Brain pericyte (primary cell): ENCODE measurements around the gene SNRNP27.
"Not testable (repeated sequence)": the region's sequence is repeated elsewhere in the genome, so short reads cannot be mapped to it uniquely, and the experiment has no call there.

Experiments
- DNase-seq: peaks from one replicate; pipeline ENCODE4 v3.0.0-alpha.2; 2012; ENCODE audit warnings: low read depth, low spot score

SNRNP27 gene, protein sequence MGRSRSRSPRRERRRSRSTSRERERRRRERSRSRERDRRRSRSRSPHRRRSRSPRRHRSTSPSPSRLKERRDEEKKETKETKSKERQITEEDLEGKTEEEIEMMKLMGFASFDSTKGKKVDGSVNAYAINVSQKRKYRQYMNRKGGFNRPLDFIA

DNA sequence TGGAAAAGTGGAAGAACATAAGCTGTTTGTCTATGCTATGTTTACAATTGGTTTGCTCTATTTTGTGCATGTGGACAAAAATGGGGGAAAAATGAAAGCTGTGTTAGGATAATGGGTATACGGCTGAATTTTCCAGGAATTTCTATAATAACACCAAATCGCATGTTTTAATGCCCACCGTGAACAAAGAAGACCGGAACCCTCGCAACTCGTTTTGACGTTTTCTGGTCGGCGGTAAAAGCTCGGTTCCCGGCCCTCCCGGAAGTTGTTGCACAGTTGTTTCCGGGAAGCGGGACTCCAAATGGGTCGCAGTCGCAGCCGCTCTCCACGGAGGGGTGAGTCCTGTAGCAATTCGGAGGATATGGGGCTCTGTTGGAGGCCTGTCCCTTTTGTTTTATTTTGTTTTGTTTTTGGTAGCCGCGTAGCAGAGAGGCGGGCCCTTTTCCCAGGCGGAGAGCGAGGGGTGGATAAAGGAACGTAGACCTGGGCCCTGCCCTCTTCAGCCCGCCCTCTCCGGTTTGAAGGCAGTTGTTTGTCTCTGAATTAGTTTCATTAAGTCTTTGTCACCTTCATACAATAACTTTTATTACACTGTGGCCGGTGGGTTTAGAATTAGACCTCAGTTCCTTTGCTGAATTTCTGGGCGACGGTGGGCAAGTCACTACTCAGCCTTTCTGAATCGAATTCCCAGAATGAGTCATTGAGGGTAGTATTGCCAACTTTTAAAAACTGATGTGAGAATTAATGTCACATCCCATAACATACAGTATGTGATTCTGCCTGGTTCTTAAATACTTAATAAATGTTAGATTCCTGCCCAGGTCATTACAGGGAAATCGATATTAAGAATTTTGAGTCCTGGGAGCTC, at the start of gene SNRNP27:
TSS of gene SNRNP27 (plus strand) at position 273 of the 868 bp plus-strand sequence. CDS start at position 302, 29 bp downstream.
- peak; percentile 38 for DNase-seq

DNA sequence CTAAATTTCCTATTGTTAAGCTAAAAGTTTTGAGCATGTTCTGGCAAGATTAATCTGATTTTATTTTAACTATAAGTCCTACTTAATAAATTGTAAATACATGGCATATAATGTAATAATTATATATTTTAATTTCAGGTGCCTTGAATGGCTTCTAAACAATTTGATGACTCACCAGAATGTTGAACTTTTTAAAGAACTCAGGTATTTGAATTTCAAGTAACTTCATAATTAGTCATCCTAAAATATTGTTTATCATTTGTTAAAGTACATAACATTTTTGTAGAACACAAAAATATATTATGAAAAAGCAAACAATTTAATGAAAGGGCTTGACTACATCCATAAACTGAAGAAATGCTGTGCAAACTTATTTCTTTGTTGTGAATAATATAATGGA, 49.8 kb upstream of the SNRNP27 start:
- DNase-seq, result no peak

DNA sequence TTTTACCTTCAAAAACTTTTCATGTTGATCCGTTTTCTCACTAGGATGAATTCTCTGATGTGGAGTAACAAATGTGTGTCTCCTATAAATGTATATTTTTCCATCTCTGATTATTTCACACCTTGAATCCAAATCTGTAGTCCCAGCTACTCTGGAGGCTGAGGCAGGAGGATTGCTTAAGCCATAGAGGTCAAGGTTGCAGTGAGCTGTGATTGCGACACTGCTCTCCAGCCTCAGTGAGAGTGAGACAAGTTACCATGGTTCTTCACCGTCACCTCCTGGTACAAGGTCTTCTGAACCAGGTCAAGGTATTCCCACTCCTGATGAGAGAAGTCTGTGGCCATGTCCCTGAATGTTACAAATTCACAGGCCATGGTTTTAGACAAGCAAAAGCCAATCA, 49.2 kb upstream of the SNRNP27 start:
- DNase-seq, result no peak

DNA sequence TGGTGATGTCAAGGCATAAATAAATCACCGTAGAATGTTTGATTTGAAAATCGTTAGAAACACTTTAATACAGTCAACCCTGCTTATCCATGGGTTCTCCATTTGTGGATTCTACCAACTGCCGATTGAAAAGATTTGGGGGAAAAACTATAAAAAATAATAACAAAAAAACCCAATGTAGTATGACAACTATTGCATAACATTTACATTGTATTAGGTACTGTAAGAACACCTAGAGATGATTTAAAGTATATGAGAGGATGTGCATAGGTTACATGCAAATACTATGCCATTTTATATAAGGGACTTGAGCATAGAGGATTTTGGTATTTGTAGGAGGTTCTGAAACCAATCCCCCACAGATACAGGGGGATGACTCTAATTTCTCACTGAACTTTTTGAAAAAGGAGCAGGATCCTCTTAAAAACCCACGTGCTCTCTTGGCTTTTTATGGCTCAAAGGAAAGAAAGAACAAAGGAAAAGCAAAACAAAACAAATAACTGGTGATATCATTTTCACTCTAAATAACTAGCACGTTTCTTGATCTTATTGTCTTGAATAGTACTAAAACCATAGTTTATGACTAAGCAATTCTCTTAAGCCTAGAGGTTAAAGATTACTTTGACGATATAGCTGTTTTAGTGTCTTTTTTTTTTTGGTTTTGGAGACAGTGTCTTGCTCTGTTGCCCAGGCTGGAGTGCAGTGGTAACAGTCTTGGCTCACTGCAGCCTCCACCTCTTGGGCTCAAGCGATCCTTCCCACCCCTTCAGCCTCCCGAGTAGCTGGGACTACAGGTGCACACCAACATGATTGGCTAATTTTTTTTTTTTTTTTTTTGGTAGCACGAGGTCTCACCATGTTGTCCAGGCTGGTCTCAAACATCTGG, 47.3 kb upstream of the SNRNP27 start:
- DNase-seq, result no peak

DNA sequence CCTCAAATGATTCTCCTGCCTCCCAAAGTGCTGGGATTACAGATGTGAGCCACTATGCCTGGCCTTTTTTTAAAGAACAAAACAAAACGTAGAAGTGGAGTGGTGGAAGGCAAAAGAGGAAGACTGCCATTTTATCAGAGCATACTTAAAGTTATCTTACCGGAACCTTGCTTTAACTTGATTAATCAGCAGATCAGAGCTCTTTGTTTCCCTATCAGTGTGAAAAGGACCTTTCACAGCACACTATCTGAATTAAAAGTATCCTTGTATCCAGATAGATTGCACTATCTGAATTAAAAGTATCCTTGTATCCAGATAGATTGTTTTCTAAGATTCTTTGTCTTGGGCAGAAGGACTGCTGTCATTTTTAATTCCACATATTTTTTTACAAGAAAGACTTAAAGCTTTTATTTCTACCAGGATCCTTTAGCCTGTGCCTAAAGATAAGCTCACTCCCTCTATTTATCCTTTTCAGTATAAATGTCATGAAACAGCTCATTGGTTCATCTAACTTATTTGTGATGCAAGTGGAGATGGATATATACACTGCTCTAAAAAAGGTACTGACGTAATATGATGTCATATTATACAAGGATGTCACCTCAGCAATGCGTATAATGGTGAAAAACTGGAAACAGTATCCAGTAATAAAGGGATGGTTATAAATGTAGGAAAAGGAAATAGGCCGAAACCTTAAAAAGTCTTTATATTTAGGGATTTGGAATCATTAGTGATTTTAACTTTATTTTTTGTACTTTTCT, 46.5 kb upstream of the SNRNP27 start:
- no peak for DNase-seq

DNA sequence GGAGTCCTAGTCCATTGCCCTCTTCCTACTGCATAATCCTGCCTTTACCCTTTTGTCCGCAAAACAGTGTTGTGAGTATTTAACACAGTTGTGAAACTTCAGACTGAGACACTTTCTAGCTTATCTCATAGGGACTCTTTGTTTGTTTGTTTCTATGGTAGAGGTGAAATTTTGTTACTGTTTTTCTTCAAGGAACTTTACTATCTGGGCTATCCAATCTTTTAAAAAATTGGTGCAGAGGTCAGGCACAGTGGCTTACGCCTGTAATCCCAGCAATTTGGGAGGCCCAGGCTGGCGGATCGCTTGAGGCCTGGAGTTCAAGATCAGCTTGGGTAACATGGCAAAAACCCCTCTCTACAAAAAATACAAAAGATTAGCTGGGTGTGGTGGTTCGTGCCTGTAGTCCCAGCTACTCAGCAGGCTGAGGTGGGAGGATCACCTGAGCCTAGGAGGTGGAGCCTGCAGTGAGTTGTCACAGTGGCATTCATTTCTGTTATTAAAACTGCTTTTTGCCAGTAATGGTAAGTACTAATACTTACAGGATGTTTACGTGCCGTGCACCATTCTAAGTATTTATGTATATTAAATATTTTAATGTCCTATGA, 45.5 kb upstream of the SNRNP27 start:
- no peak for DNase-seq

DNA sequence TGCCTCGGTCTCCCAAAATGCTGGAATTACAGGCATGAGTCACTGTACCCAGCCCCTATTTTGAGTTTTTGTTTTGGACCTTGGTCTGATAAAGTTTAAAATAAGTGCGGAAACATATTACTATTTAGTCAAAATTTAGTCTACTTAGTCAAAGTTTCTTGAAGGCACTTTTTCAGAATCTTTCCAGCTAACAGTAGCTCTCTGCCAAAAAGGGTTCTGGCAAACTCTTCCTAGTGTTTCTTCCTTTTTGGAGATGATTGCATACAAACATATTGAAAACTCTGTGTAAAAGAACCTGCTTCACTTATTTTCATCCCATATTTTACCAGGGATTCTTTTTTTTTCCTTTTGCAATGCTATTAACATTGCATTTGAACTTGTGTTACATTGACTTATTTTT, 35.5 kb upstream of the SNRNP27 start:
- DNase-seq, result no peak

DNA sequence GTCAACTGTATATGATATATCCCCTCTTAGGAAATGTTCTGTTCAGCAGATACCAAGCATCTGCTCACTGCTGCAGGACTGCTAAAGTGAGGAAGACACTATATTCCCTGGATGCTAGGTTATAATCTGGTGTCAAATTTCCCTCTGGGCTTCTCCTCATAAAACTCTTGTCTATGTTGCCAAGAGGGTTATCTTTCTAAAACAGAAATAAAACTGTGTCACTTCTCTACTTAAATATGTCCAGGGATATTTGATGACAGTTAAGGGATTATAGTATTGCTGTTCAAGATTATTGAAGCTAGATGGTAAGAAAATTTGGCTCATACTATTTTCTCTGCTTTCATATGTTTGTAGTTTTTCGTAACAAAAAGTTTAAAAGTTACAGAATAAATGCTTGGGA, 30.5 kb upstream of the SNRNP27 start:
- DNase-seq, result no peak

DNA sequence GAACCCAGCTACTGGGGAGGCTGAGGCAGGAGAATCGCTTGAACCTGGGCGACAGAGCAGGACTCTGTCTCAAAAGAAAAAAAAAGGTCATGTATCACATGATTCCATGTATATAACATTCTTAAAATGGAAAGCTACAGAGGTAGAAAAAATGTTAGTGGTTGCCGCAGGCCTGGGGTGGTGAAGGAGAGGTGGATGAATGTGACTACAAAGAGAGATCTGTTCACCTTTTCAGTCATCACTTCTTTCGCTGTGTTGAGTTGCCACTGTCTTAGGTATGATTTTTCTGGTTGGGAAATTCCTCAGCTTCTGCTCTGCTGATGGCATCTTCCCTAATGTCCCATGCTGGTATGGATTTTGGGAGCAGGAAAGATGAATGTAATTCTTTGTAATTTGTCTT, 5.3 kb upstream of the SNRNP27 start:
- no peak for DNase-seq

DNA sequence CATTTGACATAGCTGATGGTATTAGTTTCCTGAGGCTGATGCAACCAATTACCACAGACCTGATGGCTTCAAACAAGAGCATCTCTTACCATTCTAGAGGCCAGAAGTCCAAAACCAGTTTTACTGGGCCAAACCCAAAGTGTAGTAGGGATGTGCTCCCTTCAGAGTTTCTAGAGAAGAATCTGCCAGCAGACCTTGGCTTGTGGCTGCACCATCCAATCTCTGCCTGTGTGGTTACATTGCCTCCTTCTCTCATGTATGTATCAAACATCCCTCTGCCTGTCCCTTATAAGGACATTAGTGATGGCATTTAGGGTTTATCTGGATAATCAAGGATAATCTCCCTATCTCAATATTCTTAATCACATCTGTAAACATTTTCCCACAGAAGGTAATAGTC, 4.5 kb upstream of the SNRNP27 start:
- no peak for DNase-seq

DNA sequence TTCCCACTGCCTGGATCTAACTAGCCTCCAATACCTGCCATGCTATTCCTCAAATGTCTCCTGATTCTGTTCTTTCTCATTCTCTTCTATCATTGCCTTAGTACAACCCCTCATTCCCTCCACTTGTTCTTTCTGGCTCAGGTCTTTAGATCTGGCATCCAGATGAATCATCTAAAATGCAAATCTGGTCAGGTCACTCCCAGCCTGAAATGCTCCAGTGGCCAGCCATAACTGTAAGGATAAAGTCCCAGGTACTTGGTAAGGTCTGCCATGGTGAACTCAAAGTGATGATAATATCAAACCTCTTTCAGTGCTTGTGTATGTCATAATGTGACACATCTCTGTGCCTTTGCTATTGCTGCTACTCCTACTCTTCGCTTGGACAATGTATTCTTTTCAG, 2.9 kb upstream of the SNRNP27 start:
- DNase-seq, result no peak

DNA sequence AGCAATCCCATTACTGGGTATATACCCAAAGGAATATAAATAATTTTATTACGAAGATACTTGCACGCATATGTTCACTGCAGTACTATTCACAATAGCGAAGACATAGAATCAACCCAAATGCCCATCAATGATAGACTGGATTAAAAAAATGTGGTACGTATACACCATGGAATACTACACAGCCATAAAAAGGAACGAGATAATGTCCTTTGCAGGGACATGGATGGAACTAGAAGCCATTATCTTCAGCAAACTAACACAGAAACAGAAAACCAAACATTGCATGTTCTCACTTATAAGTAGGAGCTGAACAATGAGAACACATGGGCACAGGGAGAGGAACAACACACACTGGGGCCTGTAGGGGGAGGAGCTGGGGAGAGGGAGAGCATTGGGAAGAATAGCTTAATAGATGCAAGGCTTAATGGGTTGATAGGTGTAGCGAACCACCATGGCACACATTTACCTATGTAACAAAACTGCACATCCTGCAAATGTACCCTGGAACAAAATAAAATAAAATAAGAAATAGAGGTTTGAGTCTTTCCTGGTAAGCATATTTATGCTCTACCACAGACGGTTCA, 825 bp upstream of the SNRNP27 start:
- DNase-seq, result not testable (repeated sequence)

DNA sequence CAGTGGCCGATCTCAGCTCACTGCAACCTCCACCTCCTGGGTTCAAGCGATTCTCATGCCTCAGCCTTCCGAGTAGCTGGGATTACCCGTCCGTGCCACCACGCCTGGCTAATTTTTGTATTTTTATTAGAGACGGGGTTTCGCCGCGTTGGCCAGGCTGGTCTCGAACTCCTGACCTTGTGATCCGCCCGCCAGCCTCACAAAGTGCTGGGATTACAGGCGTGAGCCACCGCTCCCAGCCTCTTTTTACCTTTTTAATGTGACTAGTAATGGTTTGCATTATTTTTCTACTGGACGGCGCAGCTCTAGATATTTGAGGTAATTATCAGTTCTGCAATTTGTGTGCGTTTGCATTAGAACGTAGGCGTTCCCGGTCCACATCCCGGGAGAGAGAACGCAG, 981 bp downstream of the SNRNP27 start:
- not testable (repeated sequence) for DNase-seq

DNA sequence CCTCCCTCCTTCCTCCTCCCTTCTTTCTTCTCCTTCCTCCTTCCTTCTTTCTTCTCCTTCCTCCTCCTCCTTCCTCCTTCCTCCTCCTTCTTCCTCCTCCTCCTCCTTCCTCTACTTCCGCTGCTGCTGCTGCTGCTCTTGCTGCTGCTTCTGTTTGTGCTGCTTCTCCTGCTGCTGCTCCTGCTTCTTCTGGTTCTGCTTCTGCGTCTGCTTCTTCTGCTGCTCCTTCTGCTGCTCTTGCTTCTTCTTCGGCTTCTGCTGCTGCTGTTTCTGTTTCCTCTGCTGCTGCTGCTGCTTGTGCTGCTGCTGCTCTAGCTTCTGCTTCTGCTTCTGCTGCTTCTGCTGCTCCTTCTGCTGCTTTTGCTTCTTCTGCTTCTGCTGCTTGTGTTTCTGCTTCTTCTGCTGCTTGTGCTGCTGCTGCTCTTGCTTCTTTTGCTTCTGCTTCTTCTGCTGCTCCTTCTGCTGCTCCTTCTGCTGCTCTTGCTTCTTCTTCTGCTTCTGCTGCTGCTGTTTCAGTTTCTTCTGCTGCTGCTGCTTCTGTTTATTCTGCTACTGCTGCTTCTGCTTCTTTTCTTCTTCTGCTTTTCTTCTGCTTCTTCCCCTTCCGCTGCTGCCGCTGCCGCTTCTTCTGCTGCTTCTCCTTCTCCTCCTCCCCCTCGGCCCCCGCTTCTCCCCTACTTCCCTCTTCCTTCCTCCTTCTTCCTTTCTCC, 8.6 kb downstream of the SNRNP27 start:
- DNase-seq, result no peak

DNA sequence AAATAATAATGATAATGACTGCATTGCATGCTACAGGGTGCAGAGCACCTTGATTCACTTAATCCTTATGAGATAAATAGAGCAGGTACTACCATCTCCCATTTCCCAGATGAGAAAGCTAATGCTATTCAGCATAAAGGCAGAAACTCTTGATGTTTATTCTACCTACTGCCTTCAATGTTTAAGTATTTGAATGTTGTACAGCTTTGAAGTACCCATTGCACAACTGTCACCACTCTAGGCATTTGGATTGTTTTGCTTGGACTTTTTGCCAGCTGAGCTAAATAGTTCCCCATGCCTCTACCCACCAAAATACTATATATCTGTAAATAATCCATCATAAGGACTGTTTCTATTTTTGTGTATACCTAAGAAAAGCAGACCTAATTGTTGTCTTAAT, 13.5 kb downstream of the SNRNP27 start:
- no peak for DNase-seq

DNA sequence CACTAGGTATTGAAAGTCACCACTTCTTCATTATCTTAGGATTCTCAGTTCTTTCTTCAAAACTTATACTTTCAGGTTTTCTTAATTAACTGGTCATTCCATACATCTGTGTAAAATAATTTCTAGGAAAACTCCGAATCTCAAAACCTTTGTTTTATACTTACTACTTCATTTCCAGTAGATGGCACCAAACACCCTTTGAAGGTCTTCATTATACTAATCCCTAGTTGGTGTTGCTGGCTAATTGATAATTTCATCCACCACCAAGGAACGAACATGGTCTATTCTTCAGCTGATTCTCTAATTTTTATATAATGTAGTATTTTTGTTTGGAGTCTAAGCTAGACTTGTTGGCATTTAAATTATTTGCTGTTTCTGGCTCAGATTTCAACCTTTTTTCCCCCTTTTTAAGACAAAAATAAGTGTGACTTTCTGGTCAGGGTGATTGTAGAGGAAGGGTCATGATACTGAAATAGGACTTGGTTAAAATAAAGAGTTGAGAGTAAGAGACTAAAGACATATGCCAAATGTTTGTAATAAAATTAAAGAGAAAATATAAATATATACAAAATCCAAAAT, 18.3 kb downstream of the SNRNP27 start:
- DNase-seq, result no peak

DNA sequence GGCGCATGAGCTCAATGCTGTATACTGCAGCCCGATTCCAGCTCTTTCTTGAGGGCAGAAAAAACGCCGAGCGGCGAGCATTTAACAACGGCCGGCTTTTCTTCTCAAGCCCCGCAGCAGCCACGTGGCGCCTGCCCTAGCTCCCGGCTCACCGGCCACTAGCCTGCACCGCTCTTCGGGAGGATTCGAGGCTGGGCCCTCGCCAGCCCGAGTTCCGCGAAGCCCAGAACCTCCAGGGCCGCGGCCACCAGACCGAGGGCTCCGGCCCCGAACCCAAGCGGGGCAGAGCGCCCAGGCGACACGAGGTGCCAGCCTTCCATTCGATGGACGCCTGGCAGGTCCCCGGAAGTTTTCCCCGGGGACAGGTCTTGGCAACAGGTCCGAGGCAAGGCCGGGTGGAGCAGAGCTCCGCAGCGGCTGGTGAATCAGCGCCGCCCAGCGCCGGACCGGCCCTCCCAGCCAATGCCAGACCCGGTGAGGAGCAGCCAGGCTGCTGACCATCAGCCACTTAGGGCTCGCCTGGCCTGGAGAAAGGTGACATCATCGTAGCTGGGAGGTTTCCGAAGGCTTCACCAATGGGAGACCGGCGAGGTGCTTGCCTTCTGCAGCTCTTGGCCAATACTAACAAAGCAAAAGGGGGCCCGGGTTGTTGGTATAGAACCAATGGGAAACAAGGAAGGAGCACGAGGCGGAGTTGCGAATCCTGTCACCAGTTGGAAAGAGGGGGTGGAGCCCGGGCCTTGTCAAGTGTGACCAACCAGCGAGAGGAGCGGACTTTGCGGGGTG, 20.6 kb downstream of the SNRNP27 start:
- peak; percentile 99 for DNase-seq

DNA sequence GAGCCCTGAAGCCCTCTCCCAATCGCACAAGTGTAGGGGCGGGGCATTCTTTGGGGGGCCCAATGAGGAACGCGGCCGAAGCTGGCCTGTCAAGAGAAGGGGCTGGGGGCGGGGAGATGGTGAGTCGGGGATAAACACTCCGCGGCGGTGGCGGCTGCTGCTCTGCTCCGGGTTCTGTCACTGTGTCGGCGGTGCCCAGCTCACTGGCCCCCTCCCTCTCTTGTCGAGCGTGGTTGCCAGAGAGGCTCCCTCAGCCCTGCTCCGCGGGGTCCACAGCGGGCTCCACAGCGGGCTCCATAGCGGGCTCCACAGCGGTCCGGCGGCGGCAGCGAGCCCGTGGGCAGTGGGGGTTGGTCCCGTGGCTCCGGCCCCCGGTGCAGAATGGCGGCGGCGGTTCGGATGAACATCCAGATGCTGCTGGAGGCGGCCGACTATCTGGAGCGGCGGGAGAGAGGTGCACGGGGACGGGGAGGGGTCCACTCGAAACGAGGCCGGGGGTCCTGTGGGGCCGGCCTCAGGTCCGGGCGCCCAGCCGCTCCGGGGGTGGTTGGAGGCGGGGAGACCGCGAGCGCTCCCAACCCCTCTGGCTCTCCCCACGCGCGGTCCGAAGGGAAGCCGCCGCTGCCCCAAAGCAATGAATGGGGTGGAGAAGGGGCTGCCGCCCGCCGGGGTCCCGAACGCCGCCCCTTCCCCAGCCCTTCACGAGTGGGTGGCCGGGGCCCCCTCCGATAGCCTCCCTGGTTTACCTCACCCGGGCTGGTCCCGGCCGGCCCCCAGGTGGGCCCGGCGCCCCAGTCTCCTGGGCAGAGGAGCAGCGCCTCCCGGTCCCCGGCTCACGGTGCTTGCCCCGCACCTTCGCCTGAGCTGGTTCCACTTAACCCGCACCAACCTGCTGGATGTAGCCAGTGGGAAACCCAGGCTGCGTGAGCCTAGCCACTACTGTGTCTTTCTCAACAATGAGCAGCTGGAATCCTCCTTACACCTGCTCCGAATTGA, 21.5 kb downstream of the SNRNP27 start, which contains the start of gene MXD1:
TSS of gene MXD1 (plus strand) at position 160 of the 996 bp plus-strand sequence. CDS start at position 382, 222 bp downstream.
- no peak for DNase-seq
